Liver (tissue), 9 donors: ENCODE measurements around the gene SMYD1. TPM values are rescaled to one million over a fixed set of nuclear protein-coding genes. Genes with fewer than 3 reads are reported as not detected.

Experiments
- DNase-seq: peaks from one replicate; pipeline ENCODE4 v3.0.0-alpha.2; 2017; ENCODE audit warnings: low spot score
- H3K27ac ChIP-seq, 2 donors: one replicate each; pipeline ENCODE4 v1.7.0; 2013; ENCODE audit warnings: inconsistent platforms in 2 of 2, low read length in 2 of 2, control low read depth in 1 of 2, low read depth in 1 of 2, mild to moderate bottlenecking in 1 of 2
- H3K27me3 ChIP-seq, 4 donors: one replicate each; pipeline versions ENCODE4 v1.6.1 to v1.7.0; 2013; ENCODE audit warnings: low read length in 3 of 4, inconsistent platforms in 1 of 4, mild to moderate bottlenecking in 1 of 4, moderate library complexity in 1 of 4; ENCODE audit not compliant: control insufficient read depth in 4 of 4, insufficient read depth in 4 of 4
- H3K36me3 ChIP-seq, 4 donors: one replicate each; pipeline versions ENCODE4 v1.6.1 to v1.7.0; 2013; ENCODE audit warnings: low read length in 3 of 4, mild to moderate bottlenecking in 3 of 4, low read depth in 1 of 4, moderate library complexity in 1 of 4; ENCODE audit not compliant: control insufficient read depth in 4 of 4, insufficient read depth in 3 of 4
- H3K4me1 ChIP-seq, 4 donors: one replicate each; pipeline versions ENCODE4 v1.6.1 to v1.7.0; 2013; ENCODE audit warnings: low read length in 3 of 4, mild to moderate bottlenecking in 3 of 4, moderate library complexity in 1 of 4; ENCODE audit not compliant: control insufficient read depth in 4 of 4, insufficient read depth in 4 of 4
- H3K4me3 ChIP-seq, 3 donors: one replicate each; pipeline versions ENCODE4 v1.6.1 to v1.7.0; 2013; ENCODE audit warnings: low read length in 3 of 3, control low read depth in 1 of 3, low read depth in 1 of 3, mild to moderate bottlenecking in 1 of 3
- H3K9ac ChIP-seq, 2 donors: one replicate each; pipeline ENCODE4 v1.7.0; 2013; ENCODE audit warnings: low read length in 2 of 2, mild to moderate bottlenecking in 2 of 2, moderate library complexity in 2 of 2, control low read depth in 1 of 2, low read depth in 1 of 2
- H3K9me3 ChIP-seq, 4 donors: one replicate each; pipeline versions ENCODE4 v1.6.1 to v1.7.0; 2013; ENCODE audit warnings: low read length in 3 of 4; ENCODE audit not compliant: control insufficient read depth in 4 of 4
- ATF3 ChIP-seq: IDR thresholded peaks from 2 replicates; pipeline ENCODE4 v1.6.1; 2016; ENCODE audit warnings: antibody characterized with exemption
- CTCF ChIP-seq: fragments of 150-350 bp; IDR thresholded peaks from 2 replicates; pipeline ENCODE4 v1.5.1; 2017; ENCODE audit warnings: improper control_type of control experiment, low read depth, low read length; ENCODE audit not compliant: missing input control
- EGR1 ChIP-seq, 2 donors: IDR thresholded peaks; 2 replicates each; pipeline ENCODE4 v1.6.1; 2016 to 2018; ENCODE audit warnings: antibody characterized with exemption in 2 of 2, low read depth in 2 of 2
- FOXA1 ChIP-seq: IDR thresholded peaks from 2 replicates; pipeline ENCODE4 v1.6.1; 2016; ENCODE audit warnings: antibody characterized with exemption
- FOXA2 ChIP-seq: IDR thresholded peaks from 2 replicates; pipeline ENCODE4 v1.6.1; 2016; ENCODE audit warnings: antibody characterized with exemption
- GABPA ChIP-seq, 2 donors: IDR thresholded peaks in 1 of 2; conservative IDR thresholded peaks in 1 of 2; 2 replicates each; pipeline ENCODE4 v1.6.1; 2016; ENCODE audit warnings: antibody characterized with exemption in 2 of 2, mild to moderate bottlenecking in 1 of 2, moderate library complexity in 1 of 2
- HNF4A ChIP-seq, 2 donors: conservative IDR thresholded peaks; 2 replicates each; pipeline ENCODE4 v1.6.1; 2016; ENCODE audit warnings: antibody characterized with exemption in 2 of 2, mild to moderate bottlenecking in 2 of 2
- HNF4G ChIP-seq: IDR thresholded peaks from 2 replicates; pipeline ENCODE4 v1.6.1; 2016; ENCODE audit warnings: antibody characterized with exemption
- JUND ChIP-seq, 2 donors: IDR thresholded peaks; 2 replicates each; pipeline ENCODE4 v1.6.1; 2016; ENCODE audit warnings: antibody characterized with exemption in 2 of 2
- NR2F2 ChIP-seq: IDR thresholded peaks from 2 replicates; pipeline ENCODE4 v1.6.1; 2016; ENCODE audit warnings: antibody characterized with exemption
- RAD21 ChIP-seq, 2 donors: IDR thresholded peaks; 2 replicates each; pipeline ENCODE4 v1.6.1; 2016; ENCODE audit warnings: antibody characterized with exemption in 2 of 2, mild to moderate bottlenecking in 2 of 2
- RXRA ChIP-seq, 2 donors: IDR thresholded peaks; 2 replicates each; pipeline ENCODE4 v1.6.1; 2017 to 2018; ENCODE audit warnings: antibody characterized with exemption in 2 of 2, mild to moderate bottlenecking in 1 of 2
- SP1 ChIP-seq: IDR thresholded peaks from 2 replicates; pipeline ENCODE4 v1.6.1; 2018; ENCODE audit warnings: antibody characterized with exemption, mild to moderate bottlenecking
- TAF1 ChIP-seq: conservative IDR thresholded peaks from 2 replicates; pipeline ENCODE4 v1.6.1; 2016; ENCODE audit warnings: antibody characterized with exemption, mild to moderate bottlenecking
- YY1 ChIP-seq: IDR thresholded peaks from 2 replicates; pipeline ENCODE4 v1.6.1; 2016; ENCODE audit warnings: antibody characterized with exemption, mild to moderate bottlenecking
- WGBS: extraction: QIAGEN DNeasy Blood & Tissue Kit; methylation state at CpG from one replicate; pipeline ENCODE4 v1.1.7; 2013; 5-methylcytosine and 5-hydroxymethylcytosine counted together
- polyA plus RNA-seq, 2 donors: library from polyadenylated mRNA; stranded (reverse) in 1 of 2; unstranded in 1 of 2; fragments of 200-250 nt in 1 of 2; fragments of >200 nt in 1 of 2; fragmentation: Nextera tagmentation in 1 of 2; extraction: Ambion mirVana in 1 of 2; gene quantifications; one replicate each; pipeline versions ENCODE4 v1.2.1 to v1.2.3, GENCODE V29; 2013 to 2015
- total RNA-seq, 2 donors: library from RNA; depleted of rRNA; stranded (reverse); fragments of >200 nt; gene quantifications; one replicate each; pipeline ENCODE4 v1.2.3, GENCODE V29; 2014
- TF ChIP-seq, protein P1 (sequence below): IDR thresholded peaks from 2 replicates; pipeline ENCODE4 v1.6.1; 2016; ENCODE audit warnings: antibody characterized with exemption
- TF ChIP-seq, protein P2 (sequence below): IDR thresholded peaks from 2 replicates; pipeline ENCODE4 v1.6.1; 2016; ENCODE audit warnings: antibody characterized with exemption
- TF ChIP-seq, protein P3 (sequence below): IDR thresholded peaks from 2 replicates; pipeline ENCODE4 v1.6.1; 2016; ENCODE audit warnings: antibody characterized with exemption, mild to moderate bottlenecking
- donor health status: healthy.
- donor health status: healthy.
- donor health status: healthy.
- donor health status: healthy.
- donor health status: healthy.

The SMYD1 gene
- total and polyA plus RNA-seq, 4 donors, result not detected

GRCh38 chr2:88113069-88113468, 45.4 kb downstream of the SMYD1 start:
- TF ChIP-seq FOXA1, result no peak
- TF ChIP-seq HNF4A (conservative IDR thresholded peaks at IDR 0.05), result no peak
- TF ChIP-seq, protein P1, sequence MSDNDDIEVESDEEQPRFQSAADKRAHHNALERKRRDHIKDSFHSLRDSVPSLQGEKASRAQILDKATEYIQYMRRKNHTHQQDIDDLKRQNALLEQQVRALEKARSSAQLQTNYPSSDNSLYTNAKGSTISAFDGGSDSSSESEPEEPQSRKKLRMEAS, result no peak
- no peak for TF ChIP-seq EGR1 (IDR thresholded peaks at IDR 0.05; ENCODE audit: low read depth in 2 of 2)

GRCh38 chr2:88114889-88115288, 47.3 kb downstream of the SMYD1 start:
- no peak for TF ChIP-seq TAF1
- TF ChIP-seq RAD21 (IDR thresholded peaks at IDR 0.05), result no peak
- no peak for TF ChIP-seq YY1
- no peak for TF ChIP-seq FOXA1
- TF ChIP-seq FOXA2, result no peak
- no peak for TF ChIP-seq ATF3
- no peak for TF ChIP-seq GABPA (IDR thresholded peaks at IDR 0.05 in 1 of 2, conservative IDR thresholded peaks at IDR 0.05 in 1 of 2)
- TF ChIP-seq, protein P1, result no peak
- TF ChIP-seq, protein P2, sequence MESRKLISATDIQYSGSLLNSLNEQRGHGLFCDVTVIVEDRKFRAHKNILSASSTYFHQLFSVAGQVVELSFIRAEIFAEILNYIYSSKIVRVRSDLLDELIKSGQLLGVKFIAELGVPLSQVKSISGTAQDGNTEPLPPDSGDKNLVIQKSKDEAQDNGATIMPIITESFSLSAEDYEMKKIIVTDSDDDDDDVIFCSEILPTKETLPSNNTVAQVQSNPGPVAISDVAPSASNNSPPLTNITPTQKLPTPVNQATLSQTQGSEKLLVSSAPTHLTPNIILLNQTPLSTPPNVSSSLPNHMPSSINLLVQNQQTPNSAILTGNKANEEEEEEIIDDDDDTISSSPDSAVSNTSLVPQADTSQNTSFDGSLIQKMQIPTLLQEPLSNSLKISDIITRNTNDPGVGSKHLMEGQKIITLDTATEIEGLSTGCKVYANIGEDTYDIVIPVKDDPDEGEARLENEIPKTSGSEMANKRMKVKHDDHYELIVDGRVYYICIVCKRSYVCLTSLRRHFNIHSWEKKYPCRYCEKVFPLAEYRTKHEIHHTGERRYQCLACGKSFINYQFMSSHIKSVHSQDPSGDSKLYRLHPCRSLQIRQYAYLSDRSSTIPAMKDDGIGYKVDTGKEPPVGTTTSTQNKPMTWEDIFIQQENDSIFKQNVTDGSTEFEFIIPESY, result no peak
- TF ChIP-seq RXRA (IDR thresholded peaks at IDR 0.05), result no peak
- TF ChIP-seq, protein P3, sequence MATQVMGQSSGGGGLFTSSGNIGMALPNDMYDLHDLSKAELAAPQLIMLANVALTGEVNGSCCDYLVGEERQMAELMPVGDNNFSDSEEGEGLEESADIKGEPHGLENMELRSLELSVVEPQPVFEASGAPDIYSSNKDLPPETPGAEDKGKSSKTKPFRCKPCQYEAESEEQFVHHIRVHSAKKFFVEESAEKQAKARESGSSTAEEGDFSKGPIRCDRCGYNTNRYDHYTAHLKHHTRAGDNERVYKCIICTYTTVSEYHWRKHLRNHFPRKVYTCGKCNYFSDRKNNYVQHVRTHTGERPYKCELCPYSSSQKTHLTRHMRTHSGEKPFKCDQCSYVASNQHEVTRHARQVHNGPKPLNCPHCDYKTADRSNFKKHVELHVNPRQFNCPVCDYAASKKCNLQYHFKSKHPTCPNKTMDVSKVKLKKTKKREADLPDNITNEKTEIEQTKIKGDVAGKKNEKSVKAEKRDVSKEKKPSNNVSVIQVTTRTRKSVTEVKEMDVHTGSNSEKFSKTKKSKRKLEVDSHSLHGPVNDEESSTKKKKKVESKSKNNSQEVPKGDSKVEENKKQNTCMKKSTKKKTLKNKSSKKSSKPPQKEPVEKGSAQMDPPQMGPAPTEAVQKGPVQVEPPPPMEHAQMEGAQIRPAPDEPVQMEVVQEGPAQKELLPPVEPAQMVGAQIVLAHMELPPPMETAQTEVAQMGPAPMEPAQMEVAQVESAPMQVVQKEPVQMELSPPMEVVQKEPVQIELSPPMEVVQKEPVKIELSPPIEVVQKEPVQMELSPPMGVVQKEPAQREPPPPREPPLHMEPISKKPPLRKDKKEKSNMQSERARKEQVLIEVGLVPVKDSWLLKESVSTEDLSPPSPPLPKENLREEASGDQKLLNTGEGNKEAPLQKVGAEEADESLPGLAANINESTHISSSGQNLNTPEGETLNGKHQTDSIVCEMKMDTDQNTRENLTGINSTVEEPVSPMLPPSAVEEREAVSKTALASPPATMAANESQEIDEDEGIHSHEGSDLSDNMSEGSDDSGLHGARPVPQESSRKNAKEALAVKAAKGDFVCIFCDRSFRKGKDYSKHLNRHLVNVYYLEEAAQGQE, result no peak
- no peak for TF ChIP-seq JUND (IDR thresholded peaks at IDR 0.05)
- no peak for TF ChIP-seq SP1
- TF ChIP-seq CTCF, result no peak
- TF ChIP-seq EGR1 (IDR thresholded peaks at IDR 0.05; ENCODE audit: low read depth in 2 of 2), result no peak
- no peak for TF ChIP-seq HNF4A (conservative IDR thresholded peaks at IDR 0.05)
- TF ChIP-seq NR2F2, result no peak
- TF ChIP-seq HNF4G, result no peak
- Histone ChIP-seq H3K9me3 (no peaks in the 10 kb centered on the region), H3K27me3 (no peaks in the 10 kb centered on the region), H3K36me3 (no peaks in the 10 kb centered on the region), H3K4me1 (peaks cover 0 to 3% (median 0%) of the 10 kb centered on the region in 4 donors), H3K4me3 (no peak overlapping the region), H3K9ac (no peak overlapping the region), H3K27ac (no peak overlapping the region)
- no peak for DNase-seq
- 85% methylated on average over 5 of the region's 5 CpGs for WGBS

More at GRCh38 chr2:88113069-88113468, 45.4 kb downstream of the SMYD1 start:
- peaks cover 0 to 3% (median 0%) of the 10 kb centered on the region in 4 donors for H3K4me1 ChIP-seq
- H3K27me3 ChIP-seq, result no peaks in the 10 kb centered on the region
- H3K9ac ChIP-seq, result no peak overlapping the region
- no peaks in the 10 kb centered on the region for H3K36me3 ChIP-seq
- no peak for DNase-seq
- 89% methylated on average over 2 of the region's 2 CpGs for WGBS
- no peak overlapping the region for H3K27ac ChIP-seq
- no peaks in the 10 kb centered on the region for H3K9me3 ChIP-seq
- H3K4me3 ChIP-seq, result no peak overlapping the region
